NCI-H1694 (cell line): Measurements from ENCODE around the gene CHKA.
"Not testable (repeated sequence)": the region's sequence is repeated elsewhere in the genome, so short reads cannot be mapped to it uniquely, and the experiment has no call there.

Source experiments
- DNase-seq: peaks from one replicate; lab custom pipeline; 2025; lab: John Stamatoyannopoulos, UW

Gene CHKA

DNA sequence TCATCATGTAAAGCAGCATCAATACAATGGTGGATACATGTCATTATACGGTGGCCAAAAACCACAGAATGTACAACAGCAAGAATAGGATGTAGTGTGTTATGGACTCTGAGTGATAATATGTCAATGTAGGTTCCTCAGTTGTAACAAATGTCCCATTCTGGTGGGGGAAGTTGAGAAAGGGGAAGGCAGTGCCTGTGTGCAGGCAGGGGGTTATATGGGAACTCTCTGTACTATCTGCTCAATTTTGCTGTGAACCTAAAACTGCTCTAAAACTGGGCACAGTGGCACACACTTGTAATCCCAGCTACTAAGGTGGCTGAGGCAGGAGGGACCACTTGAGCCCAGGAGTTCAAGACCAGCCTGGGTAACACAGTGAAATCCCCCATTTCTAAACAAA is 5.9 kb downstream of the CHKA start:
- DNase-seq, result no peak

DNA sequence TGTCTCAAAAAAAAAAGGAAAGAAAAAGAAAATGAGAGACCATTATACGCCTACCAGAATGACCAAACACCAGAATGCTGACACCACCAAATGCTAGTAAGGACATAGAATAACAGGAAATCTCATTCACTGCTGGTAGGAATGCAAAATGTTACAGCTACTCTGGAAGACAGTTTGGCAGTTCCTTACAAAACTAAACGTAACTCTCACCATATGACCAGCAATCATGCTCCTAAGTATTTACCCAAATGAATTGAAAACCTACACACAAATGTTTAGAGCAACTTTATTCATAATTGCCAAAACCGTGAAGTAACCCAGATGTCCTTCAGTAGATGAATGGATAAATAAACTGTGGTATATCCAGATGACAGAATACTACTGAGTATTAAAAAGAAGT is 7.2 kb downstream of the CHKA start:
- DNase-seq, result no peak

DNA sequence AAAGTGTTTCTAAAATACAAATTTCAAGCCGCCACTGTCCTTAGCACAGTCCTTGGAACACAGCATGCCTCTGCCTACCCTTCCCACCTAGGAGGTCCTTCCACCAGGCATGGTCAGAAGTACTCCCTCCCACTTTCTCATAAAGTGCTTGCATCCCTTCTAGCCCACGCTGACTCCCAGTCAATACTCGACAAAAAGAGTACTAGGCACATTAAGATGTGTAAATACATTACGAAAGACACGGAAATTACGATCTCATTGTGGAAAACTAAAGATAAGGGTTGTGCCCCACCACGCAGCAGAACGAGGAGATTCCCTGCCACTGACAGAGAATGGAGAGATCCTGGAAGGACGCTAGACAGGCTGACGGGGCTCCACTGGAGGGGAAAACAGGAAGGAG is 13.5 kb downstream of the CHKA start:
- DNase-seq, result no peak

DNA sequence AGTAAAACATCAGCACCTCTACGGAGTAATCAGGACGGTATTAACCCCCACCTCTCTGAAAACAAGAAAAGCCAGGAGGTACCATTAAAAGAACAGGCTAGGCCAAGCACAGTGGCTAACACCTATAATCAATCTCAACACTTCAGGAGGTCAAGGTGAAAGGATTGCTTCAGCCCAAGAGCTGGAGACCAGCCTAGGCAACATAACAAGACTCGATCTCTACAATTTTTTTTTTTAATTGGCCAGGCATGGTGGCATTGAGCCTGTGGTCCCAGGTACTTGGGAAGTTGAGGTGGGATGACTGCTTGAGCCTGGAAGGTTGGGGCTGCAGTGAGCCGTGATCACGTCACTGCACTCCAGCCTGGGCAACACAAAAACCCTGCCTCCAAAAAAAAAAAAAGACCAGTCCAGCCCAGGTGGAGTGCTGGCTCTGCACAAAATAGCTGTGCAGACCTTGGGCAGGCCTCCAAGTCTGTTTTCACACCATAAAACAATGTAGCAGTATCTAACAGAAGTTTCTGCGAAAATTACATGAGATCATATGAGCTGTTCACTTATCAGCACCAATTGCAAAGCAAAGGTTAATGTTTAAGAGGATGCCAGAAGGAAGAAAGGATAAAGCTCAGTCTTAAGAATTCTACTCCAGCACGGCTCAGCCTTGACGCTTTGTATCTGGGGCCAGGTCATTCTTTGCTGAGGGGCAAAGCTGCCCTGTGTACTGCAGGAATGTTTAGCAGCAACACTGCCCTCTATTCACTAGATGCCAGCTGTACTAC is 14.8 kb downstream of the CHKA start:
- DNase-seq, result no peak

DNA sequence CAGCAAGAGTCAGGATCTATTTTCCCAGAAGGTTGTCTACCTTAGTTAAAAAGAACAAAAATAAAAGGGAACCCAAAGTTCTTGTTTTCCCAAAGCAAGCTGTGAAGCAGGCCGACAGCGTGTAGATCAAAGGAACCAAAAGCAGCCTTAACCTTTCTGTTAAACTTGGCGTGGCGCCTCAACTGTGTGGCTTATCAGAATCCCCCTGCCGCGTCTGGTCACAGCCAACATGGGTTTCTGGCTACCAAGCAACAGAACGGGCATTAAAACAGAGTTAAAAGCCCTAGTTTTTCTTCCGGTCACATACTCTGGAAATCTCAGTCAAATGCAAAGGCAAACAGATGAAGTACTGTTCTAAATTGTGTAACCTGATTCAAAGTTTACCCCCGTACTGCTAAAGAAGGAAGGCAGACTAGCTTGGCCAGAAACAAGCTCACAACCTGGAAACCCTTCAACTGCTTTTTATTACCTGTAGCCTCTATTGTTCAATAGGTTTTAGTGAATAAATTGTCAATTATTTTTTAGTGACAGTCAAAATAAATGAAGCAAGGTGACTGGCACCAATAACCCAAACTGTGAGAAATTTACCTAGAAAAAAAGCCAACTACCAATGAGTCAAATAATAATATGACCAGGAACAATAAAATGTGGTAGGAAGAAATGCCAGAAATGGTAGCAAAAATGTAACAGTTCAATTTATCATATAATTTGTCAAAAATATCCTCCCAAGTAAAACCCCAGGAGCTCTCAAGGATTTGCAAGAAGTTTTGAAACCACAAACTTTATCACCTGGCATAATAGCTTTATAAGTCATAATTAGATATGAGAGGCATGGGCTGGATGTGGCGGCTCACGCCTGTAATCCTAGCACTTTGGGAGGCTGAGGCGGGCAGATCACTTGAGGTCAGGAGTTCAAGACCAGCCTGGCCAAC is 21.4 kb downstream of the CHKA start:
- DNase-seq, result no peak

DNA sequence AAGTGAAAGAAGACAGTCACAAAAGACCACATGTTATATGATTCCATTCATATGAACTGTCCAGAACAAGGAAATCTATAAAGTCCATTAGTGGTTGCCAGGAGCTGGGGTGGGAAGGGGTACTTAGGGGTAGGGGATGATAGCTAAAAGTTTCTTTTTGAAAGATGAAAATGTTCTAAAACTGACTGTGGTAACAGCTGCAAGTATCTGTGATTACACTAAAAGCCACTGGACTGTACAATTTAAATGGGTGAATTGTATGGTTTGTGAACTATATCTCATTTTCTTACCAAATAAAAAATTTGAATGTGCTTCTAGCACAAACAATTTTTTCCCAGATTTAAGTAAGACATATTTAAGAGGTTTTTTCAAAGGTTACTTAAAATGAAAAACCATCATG is 22.1 kb downstream of the CHKA start:
- DNase-seq, result no peak

DNA sequence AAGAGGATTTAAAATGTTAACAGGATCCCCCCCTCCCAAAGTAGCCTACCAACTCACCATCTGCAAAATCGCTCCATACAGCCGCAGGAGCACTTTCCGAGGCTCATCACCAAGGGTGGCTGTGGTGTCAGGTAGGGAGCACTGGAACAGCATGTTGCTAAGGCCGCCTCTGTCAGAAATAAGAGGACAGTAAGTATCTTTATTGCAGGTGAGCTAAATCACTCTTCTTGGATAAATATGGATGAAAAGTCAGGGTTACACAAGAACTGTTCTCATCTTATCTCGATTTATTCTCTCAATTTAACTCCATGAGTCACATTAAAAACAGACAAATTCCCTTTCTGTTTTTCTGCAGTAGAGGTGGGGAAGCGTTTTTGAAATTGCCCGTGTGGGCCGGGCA is 24.2 kb downstream of the CHKA start:
- no peak for DNase-seq

DNA sequence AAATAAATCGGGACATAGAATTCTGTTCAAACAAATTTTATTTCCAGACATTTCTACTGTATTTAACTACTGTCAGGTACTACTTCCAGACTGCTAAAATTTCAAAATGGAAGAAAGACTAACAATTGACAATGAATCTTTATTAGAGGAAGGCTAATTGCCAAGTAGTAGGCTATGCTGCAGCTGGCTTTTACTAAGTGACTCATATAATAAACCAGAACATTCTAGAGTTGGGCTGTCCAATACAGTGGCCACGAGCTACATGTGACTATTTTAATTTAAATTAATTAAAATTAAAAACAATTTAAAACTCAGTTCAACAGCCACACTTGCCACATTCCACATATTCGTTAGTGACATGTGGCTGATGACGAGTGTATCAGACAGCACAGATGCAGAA is 27.6 kb downstream of the CHKA start:
- no peak for DNase-seq

DNA sequence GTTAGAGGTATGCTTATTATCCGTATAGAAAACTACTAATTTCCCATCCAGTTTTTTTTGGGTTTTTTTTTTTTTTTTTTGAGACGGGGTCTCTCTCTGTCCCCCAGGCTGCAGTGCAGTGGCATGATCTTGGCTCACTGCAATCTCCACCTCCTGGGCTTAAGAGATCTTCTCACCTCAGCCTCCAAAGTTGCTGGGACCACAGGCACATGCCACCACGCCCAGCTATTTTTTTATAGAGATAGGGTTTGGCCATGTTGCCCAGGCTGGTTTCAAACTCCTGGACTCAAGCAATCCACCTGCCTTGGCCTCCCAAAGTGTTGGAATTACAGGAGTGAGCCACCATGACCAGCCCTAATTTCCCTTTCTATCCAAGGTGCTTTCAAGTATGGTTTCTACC is 28.2 kb downstream of the CHKA start:
- DNase-seq, result not testable (repeated sequence)

DNA sequence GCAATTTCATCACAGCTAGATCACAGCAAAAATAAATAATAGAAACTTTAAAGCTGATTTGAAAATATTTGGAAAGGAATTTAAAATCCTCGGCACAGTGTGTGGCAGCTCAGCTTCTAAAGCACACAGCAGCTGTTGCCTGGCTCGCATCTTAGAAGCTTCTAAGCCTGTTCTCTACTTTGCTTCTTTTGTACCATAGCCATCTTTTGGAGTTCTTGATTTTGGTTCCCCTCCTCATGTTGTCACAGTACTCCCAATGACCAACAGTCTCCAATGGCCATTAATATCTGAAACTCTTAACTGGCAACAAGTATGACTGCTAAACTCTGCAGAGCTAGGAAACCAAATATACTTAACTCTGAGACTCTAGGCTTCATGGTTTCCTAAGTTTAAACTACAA is 28.8 kb downstream of the CHKA start:
- no peak for DNase-seq

DNA sequence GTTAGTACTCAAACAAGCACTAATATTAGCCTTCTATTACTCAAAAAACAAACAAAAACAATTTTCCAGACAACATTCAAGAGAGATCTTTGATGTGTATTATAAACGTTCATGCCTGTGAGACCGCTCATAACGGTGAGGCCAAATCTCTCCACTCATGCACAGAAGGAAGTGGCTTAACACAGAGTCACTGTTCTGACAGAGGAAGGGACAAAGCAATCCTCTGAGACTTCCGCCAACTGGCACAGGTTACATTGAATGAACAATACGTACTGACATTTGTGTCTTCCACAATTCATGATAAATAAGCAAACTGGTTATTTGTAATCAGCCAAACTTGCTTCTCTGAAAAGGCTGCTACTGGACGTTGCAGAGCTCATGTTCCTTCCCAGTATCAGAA is 30.5 kb downstream of the CHKA start:
- DNase-seq, result no peak

DNA sequence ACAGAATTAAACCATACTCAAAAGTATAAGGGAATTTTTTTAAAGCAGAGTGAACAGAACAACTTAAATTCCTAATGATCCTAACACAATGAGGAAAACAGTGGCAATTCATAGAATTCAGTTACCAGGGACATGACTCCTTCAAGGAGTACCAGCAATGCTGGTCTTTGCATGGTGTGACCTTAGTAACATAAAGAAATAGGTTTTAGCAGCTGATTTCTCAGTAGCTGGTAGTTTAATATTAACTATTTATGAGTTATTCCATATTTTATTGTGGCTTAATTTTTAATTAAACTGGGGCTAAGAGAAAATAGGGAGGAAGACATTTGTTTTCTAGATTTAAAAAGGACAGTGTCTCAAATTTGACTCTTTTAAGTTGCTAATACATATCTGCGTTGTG is 30.9 kb downstream of the CHKA start:
- no peak for DNase-seq

DNA sequence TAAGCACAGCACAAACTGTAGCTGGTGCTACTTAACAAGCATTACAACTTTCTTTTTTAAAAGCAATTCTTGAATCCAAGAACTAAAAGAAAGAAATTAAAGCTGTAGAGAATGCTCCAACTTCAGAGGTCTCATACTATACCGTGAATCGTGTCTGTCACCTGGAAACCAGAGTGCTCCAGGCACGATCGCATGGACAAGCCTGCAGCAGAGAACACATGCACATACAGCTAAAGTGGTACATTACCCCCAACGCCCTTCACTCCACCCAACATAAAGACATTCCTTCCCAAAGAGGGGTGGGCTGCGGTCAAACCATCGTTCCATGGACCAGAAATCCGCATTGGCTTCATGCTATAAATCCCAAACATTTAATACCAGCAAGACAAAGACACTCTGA is 31.5 kb downstream of the CHKA start:
- no peak for DNase-seq

DNA sequence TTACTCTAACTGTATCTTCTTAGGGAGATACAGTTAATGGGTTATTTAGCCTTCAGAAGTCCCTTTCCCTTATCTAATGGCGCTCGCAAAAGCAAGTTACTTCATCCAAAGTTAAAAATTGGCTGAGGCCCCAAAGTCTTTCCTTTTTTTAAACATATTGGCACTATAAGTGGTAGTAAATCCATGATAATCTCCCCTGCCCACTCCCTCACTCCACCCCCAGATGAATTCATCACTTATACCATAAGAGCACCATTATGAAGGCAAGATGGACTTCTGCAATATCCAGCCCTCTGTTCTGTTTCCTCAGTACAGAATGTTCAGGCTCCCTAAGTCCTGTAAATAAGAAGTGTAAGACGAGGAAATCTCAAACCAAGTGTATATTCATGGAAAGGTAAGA is 37.7 kb downstream of the CHKA start:
- DNase-seq, result no peak

DNA sequence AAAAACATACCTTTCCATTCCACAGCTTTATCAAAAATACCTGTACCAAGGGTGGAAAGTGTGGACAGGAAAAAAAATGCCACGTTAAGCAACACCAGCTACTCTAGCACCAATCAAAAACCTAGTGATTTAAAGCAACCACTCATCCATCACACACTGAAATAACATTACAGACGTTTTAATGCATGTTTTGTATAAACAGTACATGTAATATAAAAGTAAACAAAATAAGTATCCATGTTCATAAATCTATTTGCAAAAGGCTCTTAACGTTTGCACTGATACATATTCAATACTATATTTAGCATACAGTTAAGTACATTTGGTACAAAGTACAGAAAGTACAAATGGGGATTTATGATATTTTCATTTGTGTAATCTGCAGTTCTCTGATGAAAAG is 38.7 kb downstream of the CHKA start:
- DNase-seq, result no peak

DNA sequence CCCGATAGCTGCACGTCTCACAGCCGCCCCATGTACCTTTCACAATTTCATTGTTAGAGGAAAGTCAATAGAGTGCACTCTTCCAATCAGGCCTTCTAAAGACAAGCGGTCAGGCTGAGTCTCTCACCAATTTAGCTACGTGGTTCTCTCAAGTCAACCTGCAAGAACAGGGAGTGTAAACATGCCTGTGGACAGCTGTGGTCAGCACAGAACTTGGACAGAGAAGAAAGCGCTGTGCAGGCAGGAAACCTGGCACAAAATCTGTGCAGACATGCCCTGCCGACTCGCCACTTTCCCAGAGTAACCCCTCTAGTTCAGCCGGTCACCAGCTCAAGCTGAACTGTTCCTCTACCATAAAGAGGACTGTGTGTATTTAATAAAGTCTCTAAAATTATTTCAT is 39.5 kb downstream of the CHKA start:
- DNase-seq, result no peak

DNA sequence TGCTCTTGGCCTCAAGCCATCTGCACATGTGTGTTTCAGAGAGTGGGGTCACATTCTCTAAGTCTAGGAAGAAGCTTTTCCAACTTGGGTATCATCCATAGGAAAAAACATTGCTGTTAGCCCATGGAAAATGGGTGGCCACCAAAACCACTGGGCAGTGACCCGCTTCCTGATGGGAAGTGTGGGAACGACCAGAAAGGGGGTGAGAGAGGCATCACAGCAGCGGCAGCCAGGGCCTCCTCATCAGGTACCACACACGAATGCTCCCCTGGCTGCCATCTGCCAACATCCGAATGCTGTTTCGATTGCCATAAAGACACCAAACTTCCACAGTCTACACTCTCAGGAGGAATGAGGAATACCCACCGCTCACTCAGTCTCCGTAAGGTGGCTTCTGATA is 40.3 kb downstream of the CHKA start:
- DNase-seq, result no peak

DNA sequence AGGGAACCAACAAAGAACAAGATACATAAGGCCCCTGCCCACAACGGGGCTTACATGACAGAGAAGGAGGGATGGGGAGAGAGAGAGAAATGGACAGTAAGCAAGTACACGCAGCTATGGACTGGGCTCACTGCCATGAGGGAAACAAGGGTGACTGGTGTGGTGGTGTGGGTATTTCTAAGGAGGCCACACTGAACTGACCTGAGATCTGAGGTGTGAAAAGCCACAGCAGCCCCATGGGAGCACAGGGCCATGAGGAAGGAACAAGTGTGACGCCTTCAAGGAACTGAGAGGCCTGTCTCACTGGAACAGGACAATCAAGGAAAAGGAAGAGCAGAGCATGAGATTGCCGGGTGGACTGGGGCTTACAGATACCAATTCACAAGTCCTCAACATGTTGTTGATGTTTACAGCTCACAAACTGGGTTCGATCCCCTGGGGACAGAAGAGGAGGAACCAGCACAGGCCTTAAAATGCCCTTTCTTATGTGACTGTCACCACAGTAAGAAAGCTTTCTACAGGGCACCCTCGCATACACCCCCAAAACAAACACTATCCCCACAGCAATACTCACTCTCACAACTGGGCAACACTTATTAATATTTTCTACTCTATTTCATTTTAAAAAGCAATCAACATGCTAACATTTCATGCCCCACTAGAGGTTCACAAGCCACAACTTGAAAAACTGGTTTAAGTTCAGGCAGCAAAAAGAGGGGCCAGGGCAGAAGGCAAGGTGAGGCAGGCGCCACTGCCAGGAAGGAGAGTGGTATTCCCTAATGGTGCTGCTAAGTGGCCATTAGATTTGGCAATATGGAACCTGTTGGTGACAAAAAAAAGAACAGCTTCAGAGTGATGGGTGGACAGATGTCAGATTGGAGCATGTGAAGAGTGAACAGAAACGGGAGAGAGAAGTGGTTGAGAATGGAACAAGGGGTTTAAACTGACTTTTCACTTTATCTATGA is 43.3 kb downstream of the CHKA start:
- no peak for DNase-seq

DNA sequence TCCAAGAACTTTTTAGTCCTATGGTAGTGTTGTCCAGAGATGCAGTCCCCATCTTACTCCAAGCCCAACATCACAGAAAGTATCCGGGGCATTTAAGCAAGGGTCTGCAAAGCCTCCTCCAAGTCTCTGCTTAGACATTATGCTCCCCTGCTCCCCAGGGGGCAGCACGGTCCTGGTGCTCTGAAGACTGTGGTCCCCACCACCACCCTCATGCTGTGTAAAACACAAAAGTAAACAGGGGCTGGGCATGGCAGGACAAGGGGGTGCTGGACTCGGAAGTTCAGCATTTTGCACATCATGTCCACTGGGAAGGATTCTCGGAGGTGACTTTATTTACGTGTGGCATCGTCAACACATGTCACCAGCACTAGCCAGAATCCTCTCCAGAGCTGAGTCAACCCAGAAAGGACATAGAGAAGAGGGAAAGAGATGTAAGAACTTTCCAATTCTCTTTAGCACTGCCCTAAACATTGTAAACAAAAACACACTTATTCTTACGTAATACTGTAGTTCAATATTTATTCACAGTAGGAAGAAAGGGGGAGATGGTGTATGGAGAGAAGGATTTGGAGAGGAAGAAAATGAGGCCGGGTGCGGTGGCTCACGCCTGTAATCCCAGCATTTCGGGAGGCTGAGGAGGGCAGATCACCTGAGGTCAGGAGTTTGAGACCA is 44.7 kb downstream of the CHKA start:
- DNase-seq, result no peak

DNA sequence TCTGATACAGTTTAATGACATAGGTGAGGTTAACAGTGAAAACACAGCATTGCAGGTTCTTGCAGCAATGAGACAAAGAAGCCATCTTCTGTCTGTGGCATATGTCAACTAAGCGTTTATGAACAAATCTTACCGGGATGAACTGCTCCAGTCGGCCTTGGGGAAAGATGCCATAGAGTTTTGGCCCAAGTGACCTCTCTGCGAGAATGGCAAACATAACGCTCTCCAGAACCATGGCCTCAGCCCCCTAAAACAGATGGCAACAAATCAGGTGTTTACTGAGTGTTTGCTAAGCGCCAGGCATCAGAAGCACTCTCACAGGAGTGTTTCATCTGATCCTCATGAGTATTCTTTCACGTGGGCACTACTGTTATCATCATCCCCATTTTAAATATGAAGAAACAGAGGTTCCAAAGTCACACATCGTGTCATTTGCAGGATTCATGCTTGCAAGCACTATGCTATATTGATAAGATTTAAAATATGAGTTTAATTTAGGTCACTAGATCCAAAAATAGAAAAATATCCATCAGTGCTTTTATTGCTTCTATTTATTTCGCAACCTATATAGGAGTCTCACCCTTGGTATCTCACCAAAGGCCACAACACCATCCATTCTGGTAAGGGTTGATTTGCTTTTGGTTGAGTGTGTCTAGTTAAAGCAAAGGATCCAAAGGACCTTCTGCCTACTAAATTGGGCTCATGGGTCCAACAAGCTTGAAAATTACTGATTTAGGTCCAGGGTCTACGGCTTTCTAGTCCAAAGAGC is 46.4 kb downstream of the CHKA start:
- no peak for DNase-seq
